ENCODE results near the gene KBTBD8.

Gene KBTBD8

DNA sequence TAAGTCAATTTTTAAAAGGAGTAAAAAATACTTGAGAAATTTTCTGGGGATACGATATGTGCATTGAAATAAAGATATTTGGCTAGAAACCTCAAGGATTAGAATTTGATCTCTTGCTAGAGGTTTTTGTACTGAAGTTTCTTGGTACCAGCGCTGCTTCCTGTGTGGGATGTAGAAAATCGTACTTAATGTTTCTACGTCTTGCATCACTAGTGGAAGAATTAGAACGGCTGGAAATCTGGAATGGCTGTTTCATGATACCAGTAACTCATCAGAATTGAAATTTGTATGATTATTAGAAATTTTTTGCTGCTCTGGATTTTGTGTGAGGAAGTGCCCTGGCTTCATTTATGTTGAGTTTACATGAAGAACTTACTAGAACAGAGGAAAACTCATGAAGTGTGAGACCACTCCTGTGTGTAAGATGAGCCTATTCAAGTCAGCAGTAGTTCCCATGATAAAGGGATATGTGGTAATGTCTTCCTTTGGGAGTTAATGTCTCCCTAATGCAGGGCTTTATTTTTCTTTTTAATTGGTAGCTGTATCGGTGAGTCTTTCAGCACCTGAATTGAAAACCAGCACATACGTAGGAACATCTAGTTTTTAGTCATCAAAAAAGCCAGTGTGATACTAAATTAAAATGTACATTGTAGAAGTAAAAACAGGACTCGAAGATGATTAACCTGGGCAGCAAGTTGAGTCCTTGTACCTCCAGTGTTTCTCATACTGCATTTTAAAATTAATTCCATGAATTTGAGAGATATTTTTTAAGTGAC lies 3.2 kb downstream of the KBTBD8 start:
- no peak for DNase-seq (ENCODE audit: low read depth)
- TF ChIP-seq, protein P1, sequence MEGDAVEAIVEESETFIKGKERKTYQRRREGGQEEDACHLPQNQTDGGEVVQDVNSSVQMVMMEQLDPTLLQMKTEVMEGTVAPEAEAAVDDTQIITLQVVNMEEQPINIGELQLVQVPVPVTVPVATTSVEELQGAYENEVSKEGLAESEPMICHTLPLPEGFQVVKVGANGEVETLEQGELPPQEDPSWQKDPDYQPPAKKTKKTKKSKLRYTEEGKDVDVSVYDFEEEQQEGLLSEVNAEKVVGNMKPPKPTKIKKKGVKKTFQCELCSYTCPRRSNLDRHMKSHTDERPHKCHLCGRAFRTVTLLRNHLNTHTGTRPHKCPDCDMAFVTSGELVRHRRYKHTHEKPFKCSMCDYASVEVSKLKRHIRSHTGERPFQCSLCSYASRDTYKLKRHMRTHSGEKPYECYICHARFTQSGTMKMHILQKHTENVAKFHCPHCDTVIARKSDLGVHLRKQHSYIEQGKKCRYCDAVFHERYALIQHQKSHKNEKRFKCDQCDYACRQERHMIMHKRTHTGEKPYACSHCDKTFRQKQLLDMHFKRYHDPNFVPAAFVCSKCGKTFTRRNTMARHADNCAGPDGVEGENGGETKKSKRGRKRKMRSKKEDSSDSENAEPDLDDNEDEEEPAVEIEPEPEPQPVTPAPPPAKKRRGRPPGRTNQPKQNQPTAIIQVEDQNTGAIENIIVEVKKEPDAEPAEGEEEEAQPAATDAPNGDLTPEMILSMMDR (IDR thresholded peaks at IDR 0.05; ENCODE audit: control insufficient read depth, insufficient read depth, low read depth, low read length, missing control alignments), result no peak
- no peak overlapping the region for H3K4me3 ChIP-seq (ENCODE audit: control insufficient read depth, low read depth, low read length)

DNA sequence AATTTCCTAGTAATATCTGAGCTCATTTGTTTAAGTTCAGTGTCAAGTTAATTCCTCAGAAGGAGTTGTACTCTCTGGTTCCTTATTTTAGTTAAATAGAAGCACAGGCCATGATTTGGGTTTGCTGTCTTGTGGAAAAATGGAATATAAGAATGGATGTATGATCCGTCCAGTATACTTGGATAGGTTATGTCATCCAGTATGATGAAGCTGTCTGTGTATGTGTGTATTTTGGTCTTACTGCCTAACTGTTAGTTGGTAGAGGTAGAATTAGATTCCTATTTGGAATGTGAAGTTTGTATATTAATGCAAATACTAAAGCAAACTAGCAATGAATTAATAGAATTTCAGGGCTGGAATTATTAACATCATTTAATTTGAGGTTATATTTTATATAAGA lies 7.9 kb downstream of the KBTBD8 start:
- TF ChIP-seq, protein P1 (IDR thresholded peaks at IDR 0.05; ENCODE audit: control insufficient read depth, insufficient read depth, low read depth, low read length, missing control alignments), result no peak
- H3K4me3 ChIP-seq (ENCODE audit: control insufficient read depth, low read depth, low read length), result no peak overlapping the region

DNA sequence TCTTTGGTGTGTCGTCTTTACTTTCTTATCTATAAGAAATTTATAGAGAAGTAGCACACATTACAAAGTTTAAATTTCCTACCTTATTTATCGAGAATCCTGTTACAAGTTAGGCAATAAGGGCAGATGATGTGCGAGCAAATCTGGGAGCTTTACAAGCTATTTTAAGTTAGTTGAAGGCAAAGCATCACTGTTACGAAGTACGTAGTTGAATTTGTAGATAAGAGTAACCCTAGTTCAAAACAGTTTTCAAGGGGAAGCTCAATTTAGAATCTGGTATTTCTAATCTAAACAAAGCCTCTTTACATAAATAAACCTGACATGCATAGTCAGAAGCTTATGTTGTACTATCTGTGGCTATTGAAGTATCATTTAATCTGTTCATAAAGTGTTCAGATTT lies 8.4 kb downstream of the KBTBD8 start:
- no peak for DNase-seq (ENCODE audit: low read depth)
- TF ChIP-seq, protein P1 (IDR thresholded peaks at IDR 0.05; ENCODE audit: control insufficient read depth, insufficient read depth, low read depth, low read length, missing control alignments), result no peak
- H3K4me3 ChIP-seq (ENCODE audit: control insufficient read depth, low read depth, low read length), result no peak overlapping the region

More for the DNA sequence above, 7.9 kb downstream of the KBTBD8 start:
- DNase-seq (ENCODE audit: low read depth), result no peak

DNA sequence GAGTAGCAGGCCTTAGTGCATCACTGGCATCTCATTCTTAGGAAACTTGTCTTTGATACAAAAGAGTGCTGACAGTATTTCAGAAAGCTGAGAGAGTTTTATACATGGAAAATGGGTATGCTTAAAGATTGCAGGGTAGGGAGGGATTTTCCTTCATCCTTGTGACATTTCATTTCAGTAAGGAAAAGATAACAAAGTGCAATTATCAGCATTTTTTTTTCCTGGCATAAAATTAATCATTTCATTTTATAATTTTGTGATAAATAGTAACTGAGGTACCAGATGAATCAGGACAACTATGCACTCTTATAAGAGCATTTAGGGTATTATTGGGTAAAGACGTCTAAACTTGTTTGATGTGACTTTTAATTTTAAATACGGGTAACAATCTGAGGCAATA lies 10.3 kb downstream of the KBTBD8 start:
- TF ChIP-seq, protein P1 (IDR thresholded peaks at IDR 0.05; ENCODE audit: control insufficient read depth, insufficient read depth, low read depth, low read length, missing control alignments), result no peak
- DNase-seq (ENCODE audit: low read depth), result no peak
- no peak overlapping the region for H3K4me3 ChIP-seq (ENCODE audit: control insufficient read depth, low read depth, low read length)

DNA sequence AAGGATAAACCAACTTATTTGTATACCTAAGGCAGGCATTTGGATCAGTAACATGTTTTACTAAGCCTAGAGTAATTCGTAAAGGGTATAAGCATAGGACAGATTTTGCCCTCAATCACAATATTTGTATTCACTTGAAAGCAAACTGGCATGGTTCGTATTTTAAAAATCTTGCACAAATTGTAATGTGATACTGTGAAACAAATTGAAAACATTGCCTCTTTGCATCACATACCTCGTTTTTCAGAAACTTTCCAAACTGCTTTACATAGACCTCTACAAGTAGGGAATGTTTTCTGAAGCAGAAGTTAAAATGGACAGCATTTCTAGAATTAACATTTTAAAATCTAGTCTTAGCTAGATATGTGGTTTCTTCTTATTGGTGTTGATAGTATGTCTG lies 11.6 kb downstream of the KBTBD8 start:
- no peak for DNase-seq (ENCODE audit: low read depth)
- H3K4me3 ChIP-seq (ENCODE audit: control insufficient read depth, low read depth, low read length), result no peak overlapping the region
- TF ChIP-seq, protein P1 (IDR thresholded peaks at IDR 0.05; ENCODE audit: control insufficient read depth, insufficient read depth, low read depth, low read length, missing control alignments), result no peak

DNA sequence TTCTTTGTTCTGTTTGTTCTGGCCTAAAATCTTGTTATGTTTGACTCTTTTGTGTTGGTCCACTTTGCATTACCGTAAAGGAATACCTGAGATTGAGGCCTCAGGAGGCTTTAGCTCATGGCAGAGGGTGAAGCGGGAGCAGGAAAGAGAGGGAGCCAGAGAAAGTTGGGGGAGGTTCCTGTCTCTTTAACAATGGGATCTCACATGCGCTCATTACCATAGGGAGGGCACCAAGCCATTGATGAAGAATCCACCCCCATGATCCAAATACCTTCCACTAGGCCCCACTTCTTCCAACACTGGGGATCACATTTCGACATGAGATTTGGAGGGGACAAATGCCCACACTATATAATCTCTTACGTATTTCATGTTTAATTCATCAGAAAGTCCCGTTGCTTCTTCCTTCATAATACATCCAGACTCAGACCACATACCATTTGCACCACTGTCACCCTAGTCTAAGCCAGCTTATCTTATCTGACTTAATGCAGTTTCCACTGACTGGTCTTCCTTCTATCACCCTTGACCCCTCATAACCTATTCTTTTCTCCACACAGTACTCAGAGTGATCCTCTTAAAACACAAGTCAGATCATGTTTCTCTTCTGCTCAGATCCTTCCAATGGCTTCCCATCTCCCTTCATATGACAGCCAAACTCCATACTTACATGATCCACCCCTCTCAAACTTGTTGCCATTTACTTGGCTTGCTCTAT lies 13.5 kb downstream of the KBTBD8 start:
- no peak for DNase-seq (ENCODE audit: low read depth)
- TF ChIP-seq, protein P1 (IDR thresholded peaks at IDR 0.05; ENCODE audit: control insufficient read depth, insufficient read depth, low read depth, low read length, missing control alignments), result no peak
- no peak overlapping the region for H3K4me3 ChIP-seq (ENCODE audit: control insufficient read depth, low read depth, low read length)

Data from AG09309 (cell line).